CD4-positive, alpha-beta T cell treated with Interleukin-21 for 1 hour (primary cell): ENCODE measurements around the gene AGAP1.
A peak's percentile ranks its signal among the peaks of the same experiment; 100 is the strongest.

Source experiments
- DNase-seq: peaks from one replicate; pipeline ENCODE4 v3.0.0-alpha.2; 2020

The AGAP1 gene

DNA sequence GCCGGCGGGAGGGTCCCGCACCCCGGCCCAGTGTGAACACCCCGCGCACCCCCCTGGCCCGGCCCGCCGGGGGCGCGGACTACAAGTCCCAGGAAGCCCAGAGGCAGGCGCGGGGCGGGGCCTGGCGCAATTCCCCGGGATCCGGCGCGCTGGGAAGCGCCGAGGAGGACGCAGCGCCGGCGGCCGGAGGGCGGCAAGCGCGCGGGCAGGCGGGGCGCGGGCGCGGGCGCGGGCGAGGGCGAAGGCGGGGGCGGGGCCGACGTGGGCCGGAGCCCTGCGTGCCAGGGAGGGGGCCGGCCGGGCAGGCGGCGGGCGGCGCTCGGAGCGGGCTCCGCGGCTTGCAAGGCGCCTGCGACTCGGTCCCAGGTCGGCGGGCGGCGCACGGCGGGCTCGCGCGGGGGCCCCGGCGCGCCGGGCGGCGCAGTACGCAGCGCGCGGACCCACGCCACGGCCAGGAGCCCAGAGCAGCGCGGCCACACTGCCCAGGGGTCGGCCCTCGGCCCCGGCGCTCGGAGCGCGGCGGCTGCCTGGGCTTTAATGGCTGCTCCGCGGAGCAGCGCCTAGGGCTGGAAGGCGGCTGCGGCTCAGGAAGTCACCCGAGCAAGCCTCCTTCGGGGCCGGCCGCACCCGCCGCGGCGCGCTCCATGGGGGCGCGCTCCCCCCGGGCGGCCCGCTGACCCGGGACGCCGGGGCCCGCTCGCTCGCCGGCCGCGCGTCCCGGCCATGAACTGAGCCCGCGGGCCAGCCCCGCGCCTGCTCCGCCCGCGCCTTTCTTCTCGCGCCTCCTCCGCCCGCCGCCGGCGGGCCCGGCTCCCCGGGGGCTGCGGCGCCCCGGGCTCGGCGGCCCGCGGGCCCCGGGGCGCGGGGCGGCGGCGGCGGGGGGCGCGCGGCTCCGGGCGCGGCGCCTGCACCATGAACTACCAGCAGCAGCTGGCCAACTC is at the start of gene AGAP1:
AGAP1 (plus strand) TSS at position 269 of the 941 bp plus-strand sequence.
- peak; percentile 13 for DNase-seq

DNA sequence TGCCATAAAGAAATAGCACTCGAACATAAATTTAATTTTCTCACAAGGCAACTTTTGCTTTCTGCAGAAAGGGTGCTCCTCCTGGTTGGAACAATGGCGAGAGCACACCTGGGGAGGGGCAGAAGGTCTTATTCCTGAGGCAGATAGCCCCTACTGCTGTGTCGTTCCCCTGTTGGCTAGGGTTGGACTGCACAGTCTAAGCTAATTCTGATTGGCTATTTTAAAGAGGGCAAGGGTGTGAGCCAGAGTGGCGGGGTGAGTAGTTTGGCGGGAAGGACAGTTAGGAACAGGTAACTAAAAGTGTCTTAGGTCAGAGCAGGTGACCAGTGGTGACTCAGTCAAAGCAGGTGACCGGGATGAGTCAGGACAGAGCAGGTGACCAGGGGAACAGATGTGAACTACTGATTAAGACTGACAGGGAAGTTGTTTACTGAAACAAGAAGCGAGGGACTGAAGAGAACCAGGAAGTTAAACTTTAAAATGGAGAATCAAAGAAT is 49.7 kb upstream of the AGAP1 start:
- no peak for DNase-seq

DNA sequence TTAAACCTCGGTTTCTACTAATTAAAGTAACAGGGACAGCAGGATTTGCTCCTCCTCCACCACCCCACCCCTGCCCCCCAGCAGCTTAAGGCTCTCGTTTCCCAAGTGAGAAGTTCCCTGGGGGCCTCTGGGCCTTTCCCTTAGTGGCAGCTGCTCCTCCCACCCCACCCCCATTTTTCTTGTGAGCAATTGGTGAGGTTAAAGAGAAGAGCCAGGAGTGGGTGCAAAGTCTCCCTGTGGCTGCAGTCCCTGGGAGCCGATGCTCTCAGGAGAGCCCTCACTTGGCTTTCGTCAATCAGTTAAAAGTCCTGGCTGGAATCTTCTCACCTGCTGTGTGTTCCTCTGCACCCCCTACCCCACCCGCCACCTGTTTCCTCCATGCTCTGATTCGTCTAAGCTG is 48.7 kb upstream of the AGAP1 start:
- no peak for DNase-seq

DNA sequence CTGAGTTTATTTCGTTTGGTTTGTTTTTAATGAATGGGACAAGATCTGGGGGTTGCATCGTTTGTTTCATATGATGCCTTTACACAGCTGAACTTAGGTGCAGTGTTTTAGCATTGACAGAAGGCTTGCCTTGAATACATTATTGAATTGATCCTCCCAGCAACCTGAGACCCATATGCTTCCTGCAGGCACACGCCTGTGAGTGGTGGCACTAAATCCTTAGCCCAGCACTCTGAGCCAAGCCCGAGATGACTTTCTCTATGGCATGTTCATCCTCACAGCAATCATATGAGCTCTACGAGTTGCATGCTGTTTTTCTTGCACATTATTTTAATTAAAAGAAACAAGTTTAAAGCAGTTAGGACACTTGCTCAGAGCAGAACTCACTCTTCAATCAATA is 47.8 kb upstream of the AGAP1 start:
- DNase-seq, result no peak

DNA sequence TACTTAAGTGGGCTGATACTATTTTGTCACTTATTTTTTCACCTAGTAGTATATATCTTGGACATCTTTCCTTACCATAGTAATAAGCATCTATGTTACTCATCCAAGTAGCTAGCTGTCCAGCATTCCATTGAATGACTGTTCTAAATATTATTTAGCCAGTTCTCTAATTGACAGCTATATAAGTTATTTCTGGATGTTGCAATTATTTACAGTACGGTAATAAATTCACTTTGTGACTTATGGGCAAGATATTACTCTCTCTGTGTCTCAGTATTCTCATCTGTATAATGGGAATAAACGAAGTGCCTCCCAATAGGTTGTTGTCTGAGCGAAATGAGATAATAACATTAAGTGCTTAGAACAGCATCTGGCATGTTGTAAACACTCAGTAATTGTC is 46.6 kb upstream of the AGAP1 start:
- no peak for DNase-seq

DNA sequence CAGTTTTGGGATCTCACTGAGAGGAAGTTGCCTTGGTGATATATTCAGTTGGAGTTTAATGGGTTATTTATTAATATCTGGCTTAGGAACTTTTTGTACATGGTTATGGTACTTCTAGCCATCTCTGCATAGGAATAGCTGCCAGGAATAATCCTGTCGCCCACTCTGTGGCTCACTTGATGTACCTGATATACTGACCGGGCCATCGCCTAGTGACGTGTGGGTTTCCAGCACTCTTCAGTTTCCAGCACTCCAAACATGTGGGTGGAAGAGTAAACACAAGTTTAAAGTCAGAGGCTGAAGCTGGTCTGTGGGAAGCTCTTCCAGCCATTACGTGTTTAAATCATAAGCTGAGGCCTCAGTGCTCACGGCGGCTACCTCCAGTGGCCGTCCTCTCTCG is 44.3 kb upstream of the AGAP1 start:
- no peak for DNase-seq

DNA sequence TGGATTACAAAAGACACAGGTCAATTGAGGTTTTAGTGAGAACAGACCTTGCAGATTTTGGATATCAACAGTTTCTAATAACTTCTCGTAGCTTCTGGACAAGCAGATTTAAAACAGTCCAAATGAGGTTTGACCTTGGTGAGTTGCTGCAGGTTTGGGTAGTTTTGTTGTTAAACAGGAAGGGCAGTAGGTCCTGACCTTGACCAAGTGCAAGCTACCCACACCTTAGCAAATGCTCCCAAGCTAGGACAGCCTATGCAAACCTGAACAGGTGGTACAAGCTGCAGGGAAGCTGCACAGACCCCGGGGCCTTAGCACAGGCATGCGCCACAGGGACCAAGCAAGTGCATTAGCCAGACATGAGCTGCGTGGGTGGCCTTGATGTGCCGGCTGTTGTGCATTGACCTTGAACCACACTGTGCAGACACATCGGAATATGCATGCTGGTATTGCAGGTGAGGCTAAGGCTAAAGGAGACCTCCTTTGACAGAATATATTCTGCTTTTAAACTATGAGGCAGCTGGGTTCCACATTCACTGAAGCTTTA is 40.2 kb upstream of the AGAP1 start:
- no peak for DNase-seq

DNA sequence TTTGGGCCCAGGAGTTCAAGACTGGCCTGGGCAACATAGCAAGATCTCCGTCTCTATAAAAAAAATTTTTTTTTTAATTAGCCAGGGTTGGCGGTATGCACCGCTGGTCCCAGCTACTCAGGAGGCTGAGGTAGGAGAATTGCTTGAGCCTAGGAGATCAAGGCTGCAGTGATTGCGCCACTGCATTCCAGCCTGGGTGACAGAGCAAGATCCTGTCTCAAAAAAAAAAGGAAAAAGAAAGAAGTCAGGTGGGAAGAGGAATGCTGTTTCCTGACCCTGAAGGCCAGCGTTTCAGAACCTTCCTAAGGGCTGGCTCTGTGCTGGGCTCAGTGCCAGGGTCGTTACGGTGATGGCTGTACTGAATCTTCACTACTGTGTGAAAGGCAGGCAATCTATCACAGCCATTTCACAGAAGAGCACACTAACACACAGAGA is 35.0 kb upstream of the AGAP1 start:
- no peak for DNase-seq

DNA sequence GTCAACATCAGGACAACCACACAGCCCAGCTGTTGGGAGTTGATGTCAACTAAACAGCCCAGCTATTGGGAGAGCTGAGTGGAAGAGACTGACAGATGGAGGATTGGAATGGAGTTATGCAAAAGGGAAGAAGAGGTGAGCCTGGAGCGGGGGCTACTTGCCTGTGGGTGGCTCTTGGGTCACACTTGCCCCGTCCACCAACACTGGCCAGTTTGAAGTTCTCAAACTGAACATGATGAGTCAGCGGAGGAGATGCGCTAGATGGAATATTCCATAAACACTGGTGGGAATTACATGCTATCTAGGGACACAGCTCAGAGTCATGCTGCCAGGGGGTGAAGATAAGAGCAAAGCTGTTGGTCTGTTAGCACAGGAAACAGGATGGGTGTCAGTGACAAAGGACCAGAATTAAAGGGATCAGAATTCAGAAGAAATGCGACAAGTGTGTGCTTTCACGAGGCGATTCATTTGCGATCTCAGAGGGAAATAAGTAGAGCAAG is 33.2 kb upstream of the AGAP1 start:
- no peak for DNase-seq

DNA sequence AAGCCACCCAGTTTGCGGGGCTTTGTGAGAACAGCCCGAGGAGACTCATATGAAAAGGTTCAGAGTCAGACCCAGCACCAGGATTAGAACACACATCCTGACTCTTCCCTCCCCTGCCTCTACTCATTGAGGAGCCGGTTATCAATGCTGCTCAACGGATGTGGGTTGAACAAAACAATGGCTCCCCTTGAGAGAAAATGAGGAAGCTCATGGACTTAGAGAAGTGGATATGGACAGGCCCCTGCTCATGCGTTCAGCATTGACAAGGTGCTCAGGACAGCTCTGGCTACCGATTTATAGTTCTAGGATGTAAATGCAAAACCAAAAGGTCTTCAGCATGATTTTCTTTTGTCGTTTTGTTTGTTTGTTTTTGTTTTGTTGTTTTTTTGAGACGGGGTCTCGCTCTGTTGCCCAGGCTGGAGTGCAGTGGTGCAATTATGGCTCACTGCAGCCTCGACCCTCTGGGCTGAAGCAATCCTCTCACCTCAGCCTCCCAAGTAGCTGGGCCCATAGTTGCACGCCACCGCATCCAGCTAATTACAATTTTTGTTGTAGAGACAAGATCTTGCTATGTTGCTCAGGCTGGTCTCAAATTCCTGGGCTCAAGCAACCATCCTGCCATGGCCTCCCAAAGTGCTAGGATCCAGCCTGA is 32.0 kb upstream of the AGAP1 start:
- DNase-seq, result no peak

DNA sequence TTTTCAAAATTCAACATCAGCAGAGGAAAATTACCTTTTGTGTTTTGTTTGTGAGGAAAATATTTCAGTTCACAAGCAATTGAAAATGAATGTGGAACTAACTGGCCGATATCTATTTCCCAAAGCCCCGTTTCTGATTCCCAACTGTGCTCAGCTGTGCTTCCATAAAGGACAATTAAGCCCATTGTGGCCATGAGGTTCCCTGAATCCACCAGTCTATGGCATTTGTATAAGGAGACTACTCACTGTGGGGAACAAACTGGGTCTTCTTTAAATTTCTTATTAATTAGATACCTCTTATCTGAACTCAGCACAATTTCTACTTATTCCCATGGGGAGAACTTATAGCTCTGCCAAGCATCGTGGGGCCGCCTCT is 31.4 kb upstream of the AGAP1 start:
- no peak for DNase-seq

DNA sequence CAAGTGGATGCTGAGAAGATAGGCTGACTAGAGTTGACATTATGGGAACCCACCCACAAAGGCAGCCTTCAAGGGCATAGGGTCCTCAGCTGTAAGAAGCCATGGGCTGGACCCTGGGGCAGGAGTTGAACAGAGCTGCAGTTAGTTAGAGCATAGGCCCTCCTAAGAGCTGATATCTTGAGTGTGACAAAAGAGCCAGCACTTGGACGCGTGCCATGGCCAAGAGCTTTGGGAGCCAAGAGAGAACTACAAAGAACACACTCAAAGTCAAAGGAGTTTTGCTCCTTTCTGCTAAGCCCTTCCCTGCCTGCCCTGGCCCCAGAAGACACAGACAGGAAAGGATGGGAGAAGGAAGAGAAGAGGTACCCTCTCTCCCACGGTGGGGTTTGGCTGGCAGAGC is 29.9 kb upstream of the AGAP1 start:
- no peak for DNase-seq

DNA sequence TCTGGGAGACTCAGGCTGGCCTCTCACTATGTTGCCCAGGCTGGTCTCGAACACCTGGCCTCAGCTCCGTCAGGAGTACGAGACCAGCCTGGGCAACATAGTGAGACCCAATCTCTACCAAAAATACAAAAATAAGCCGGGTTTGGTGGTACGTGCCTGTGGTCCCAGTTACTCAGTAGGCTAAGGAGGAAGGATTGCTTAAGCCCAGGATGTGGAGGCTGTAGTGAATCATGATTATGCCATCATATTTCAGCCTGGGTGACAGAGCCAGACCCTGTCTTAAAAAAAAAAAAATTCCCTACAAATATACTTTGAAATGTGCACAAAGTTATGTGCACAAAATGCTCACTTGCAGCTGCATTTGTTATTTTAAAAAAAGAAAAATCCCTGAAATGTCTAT is 26.3 kb upstream of the AGAP1 start:
- no peak for DNase-seq

DNA sequence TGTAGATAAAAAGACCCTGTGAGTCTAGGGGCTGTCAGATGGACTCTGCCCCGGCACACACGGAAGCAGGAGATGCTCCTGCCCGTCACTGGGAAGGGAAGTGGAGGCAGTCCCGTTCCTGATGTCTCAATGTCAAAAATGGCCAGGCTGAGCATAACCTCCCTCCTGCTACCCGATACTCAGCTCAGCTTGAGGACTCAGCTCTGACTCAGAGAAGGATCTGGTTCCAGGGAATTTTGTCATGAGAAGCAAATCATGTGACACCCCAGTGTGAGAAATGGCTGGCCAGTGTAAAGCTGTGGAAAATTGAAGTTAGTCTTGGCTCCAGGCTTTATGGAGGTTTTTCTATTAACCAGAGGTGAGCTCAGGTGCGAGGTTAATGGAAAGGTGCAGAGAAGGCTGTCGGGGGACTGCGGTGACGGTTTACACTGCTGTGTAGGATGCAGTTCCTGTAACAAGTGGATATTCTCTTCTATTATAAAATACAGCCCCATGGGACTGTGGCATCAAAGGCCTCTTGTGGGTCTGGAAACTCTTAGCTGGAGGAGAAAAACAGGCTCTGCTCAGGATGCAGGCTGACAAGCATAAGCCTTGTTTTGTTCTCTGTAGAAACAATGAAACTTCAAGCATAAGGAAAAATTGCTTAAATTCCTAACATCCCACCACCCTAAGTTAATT is 24.7 kb upstream of the AGAP1 start:
- DNase-seq, result no peak

DNA sequence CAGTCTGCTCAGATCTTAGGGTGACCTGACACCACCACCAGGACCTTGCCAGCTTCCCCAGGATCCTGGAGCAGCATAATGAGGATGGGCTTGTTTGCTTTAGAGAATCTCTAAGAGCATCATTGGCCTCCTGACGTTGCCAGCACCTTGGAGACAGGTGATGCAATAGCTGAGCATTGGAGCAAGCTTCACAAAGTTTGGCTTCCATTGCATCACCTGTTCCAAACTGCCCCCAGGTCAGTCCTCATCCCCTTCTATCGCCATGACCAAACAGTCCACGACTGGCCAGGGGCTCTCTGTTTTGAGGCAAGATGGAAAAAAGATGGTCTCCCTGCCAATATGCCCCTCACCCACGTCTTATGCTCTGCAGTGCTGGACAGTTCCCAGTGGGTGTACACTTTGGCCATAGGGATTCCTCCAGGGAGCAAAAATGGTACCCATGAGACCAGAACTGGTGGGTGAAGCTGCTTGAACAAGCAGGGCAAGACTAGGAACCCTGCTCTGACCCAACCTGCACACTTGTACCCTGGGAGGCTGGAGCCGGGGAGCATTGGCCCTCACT is 22.6 kb upstream of the AGAP1 start:
- DNase-seq, result no peak

DNA sequence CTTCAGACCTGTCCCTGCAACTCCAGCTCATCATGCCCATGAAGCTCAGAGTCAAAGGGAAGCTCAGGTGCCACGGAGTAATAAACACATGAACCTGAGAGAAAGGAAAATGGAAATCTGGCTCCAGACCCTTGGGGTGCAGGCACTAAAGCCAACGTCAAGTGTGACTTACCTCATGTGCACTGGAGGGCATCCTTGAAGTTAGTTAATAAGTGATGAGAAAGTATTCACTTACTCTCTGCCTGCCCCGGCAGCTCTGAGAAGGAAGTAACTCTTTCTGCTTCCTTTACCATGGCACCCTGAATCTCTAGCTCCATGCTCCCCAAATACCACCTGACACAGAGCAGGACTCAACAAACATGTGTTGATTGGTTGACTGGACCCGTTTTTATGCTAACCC is 21.4 kb upstream of the AGAP1 start:
- no peak for DNase-seq

DNA sequence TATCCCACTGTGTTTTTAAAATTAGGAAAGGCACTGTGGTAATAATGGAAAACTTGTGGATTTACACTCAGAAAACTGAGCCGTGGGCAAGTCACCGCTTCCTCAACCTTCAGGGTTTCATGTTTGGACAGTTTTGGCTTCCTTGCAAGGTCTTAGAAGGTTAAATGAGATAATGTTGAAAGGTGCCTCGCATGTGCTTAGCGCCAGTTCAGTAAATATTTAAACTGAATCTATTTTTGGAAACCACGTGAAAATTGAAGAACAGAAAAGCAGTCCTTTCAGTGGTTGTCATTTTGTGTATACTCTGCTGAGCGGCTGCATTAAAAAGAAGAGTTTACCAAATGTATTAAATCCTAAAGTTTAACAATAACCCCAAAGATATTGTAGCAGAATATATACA is 15.2 kb upstream of the AGAP1 start:
- no peak for DNase-seq

DNA sequence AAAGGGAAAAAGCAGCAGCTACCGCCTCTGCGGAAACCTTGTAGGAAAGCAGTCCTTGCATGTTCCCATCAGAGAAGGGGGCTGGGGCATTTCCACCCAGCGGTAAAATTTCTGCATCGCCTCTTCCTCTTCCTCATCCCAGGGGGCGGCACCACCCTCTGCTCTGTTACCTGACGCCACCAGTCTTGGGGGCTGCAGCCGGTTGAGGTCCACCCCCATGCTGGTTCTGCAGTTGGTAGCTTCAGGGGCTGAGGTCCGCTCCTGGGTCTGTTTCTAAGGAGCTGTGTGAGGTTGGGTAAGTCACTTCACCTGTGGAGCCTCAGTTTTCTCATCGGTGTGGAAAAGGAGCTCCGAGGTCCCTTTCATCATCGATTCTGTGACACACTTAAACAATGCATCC is 14.2 kb upstream of the AGAP1 start:
- no peak for DNase-seq

DNA sequence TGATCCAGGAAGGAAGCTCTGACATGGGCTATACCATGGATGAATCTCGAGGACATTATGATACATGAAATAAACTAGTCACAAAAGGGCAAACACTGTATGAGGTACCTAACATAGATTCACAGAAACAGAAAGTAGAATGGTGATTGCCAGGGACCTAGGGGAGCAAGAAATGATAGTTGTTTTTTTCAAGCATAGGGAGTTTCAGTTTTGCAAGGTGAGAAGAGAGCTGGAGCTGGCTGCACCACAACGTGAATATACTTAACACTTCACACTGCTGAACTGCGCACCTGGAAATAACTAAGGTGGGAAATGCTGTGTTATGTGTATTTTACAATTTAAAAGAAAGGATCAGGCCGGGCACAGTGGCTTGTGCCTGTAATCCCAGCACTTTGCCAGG is 13.2 kb upstream of the AGAP1 start:
- DNase-seq, result no peak

DNA sequence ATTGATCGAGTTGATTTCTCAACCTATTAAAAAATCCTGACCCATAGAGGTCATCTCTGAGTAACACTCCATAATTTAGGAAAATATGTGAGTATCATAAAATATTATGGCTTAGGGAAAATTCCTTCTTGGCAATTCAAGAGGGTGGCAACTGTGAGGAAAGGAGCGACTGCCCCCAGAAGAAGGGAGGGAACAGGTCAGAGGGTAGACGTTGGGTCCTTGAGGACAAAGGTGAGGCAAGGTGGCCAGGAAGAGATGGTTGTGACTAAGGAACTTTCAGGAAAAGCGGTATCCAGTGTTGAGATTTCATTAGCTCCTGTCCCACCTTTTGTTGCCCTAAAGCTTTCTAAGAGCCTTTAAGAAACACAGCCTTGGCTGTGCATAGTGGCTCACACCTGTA is 10.5 kb upstream of the AGAP1 start:
- no peak for DNase-seq

DNA sequence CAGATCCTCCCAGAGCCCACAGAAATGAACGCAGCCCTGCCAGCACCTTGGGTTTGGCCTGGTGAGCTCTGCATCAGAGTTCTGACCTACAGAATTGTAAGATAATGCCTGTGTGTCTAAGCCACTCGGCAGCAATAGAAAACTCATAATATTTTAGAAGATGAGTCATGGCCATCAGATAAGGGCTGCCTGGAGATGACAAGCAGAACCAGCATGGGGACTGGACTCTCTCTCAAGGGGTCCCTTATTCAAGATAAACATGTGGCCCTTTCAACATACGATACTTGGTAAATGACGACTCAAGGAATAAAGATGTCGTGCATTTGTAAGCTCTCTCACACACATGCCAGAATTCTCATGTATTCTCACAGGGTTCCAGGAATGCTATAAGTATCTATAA is 8.5 kb upstream of the AGAP1 start:
- DNase-seq, result no peak

DNA sequence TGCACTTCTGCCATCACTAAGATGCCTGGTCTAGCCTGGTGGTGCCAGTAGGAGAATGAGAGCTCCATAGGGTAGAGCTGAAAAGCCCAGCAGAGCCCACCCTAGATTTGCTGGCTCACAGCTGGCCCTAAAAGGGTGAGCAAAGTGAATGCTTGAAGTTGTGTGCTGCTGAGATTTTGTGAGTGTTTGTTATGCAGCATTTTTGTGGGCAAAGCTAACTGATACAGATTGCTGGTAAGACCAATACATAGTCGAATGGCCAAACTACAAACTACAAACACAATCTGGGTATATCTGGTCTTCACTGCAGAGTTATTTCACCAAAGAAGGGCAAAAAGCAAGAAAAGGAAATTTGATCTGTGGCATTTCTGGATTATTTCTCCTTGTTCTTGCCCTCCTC is 7.1 kb upstream of the AGAP1 start:
- no peak for DNase-seq

DNA sequence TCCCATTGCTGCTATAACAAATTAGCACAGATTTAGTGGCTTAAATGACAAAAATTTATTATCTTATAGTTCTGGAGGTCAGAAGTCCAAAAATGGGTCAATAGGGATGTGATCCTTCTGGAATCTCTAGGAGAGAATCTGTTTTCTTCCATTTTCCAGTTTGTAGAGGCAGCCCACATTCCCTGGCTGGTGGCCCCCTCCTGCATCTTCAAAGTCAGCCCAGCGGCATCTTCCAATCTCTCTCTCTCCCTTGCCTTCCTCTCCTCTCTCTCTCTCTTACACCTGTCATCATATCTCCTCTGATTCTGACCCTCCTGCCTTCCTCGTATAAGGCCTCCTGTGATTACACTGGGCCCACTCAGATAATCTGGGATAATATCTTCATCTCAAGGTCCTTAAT is 3.9 kb upstream of the AGAP1 start:
- no peak for DNase-seq
